Activated CD8-positive, alpha-beta T cell treated with anti-CD3 and anti-CD28 coated beads, Interleukin-2, amount 10 ng/mL, durations not matched to agents 7 days and 5 days (primary cell): ENCODE results near the gene MYH2. TPM values are rescaled to one million over a fixed set of nuclear protein-coding genes. Genes with fewer than 3 reads are reported as not detected.

Experiments used
- ATAC-seq: fragments of 150-1000 bp; cut with Tn5 transposase; one replicate; pipeline ENCODE4 v1.10.0; 2021; ENCODE audit warnings: moderate library complexity
- CTCF ChIA-PET: fragments of 350-600 bp; sonication (Branson Sonifier 250); formaldehyde crosslinking; loops from one replicate; lab custom pipeline; 2021; ENCODE audit warnings: antibody characterized with exemption; lab: Charles Lee
- POLR2A ChIA-PET: fragments of 350-600 bp; sonication (Branson Sonifier 250); formaldehyde crosslinking; loops from one replicate; lab custom pipeline; 2021; ENCODE audit warnings: antibody characterized with exemption; lab: Charles Lee
- DNase-seq: peaks from one replicate; pipeline ENCODE4 v3.0.0-alpha.2; 2020
- H3K27ac Mint-ChIP-seq: one replicate; pipeline ENCODE4 v1.8.0; 2021; ENCODE audit warnings: mild to moderate bottlenecking, mixed read lengths
- H3K27me3 Mint-ChIP-seq: one replicate; pipeline ENCODE4 v1.8.0; 2021; ENCODE audit warnings: low read depth, mixed read lengths
- H3K36me3 Mint-ChIP-seq: one replicate; pipeline ENCODE4 v1.8.0; 2021; ENCODE audit warnings: low read depth, mixed read lengths
- H3K4me1 Mint-ChIP-seq: one replicate; pipeline ENCODE4 v1.8.0; 2021; ENCODE audit warnings: low read depth, mixed read lengths
- H3K4me3 Mint-ChIP-seq: one replicate; pipeline ENCODE4 v1.8.0; 2021; ENCODE audit warnings: mild to moderate bottlenecking, mixed read lengths
- H3K9me3 Mint-ChIP-seq: one replicate; pipeline ENCODE4 v1.8.0; 2022; ENCODE audit warnings: mixed read lengths; ENCODE audit not compliant: insufficient read depth
- total RNA-seq, 2 experiments: library from RNA; stranded (reverse); gene quantifications; one replicate each; pipeline ENCODE4 v1.2.3, GENCODE V29; 2021

The MYH2 gene
- not detected for total RNA-seq

DNA sequence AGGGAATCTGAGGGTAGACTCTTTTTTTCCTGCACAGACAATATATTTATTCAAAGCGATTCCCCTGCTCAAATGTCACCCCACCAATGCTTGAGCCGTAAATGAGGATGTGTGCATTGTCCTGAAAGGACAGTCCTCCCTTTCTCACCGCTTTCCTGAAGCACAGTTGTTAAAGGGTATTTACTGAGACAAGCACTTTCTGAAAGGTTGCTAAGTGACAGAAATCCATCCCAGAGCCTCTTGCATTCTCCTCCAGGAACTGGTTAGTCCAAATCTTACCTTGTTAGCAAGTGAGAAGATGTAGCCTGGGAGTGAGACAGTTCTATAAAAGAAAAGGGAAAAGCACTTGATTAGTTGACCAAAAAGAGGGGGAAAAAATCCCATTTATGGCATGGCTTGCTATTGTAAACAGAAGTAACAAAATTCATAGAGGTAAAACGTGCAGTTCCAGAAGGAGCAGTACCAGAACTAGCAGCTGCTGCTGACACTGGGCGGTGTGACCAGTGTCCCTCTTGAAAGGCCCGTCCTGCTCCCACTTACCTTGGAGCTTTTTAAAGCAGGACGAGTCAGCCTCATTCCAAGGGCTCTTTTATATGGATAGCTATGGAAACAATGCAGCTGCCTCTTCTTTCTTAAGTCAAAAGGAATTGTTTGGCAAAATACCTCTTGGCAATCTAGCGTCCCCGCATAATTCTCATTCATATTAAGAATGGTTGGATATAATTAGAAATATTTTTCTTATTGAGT is at the start of gene MYH2:
MYH2 (minus strand) TSS at position 563 of the 747 bp plus-strand sequence. CDS start 1,738 bp downstream, outside the sequence.
- no peak within 1 kb of the TSS for H3K4me3 Mint-ChIP-seq
- no peak for DNase-seq
- no peak for ATAC-seq
- H3K27ac Mint-ChIP-seq = no peak within 1 kb of the TSS
- H3K4me1 Mint-ChIP-seq = no peaks in the 10 kb centered on the region
- no peaks in the 10 kb centered on the region for H3K36me3 Mint-ChIP-seq
- ChIA-PET POLR2A (no interaction called here), CTCF (no interaction called here)
- H3K9me3 Mint-ChIP-seq = no peaks in the 10 kb centered on the region
- peaks cover 3% of the 10 kb centered on the region for H3K27me3 Mint-ChIP-seq

DNA sequence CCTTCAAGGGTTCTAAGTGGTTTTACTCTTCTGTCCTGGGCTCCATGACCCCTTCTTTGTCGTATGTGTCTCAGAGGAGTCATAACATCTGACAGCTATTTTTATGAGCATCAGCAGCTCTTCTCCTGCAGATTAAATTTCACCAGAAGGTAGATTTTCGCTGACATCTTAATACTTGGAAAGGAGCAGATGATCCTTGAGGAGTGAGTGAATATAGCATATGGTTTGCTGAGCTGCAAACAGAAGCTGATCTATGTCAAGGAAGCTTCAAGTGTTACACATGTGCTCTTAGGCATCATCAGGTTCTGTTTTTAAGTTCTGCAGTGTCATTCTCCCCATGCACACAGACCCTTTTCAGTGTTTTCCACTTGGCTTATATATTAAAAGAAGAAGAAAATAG is 49.2 kb upstream of the MYH2 start:
- no peak overlapping the region for H3K4me3 Mint-ChIP-seq
- POLR2A ChIA-PET = no interaction called here
- H3K27ac Mint-ChIP-seq = no peak overlapping the region
- no peaks in the 10 kb centered on the region for H3K4me1 Mint-ChIP-seq
- H3K9me3 Mint-ChIP-seq = no peaks in the 10 kb centered on the region
- CTCF ChIA-PET = interaction anchor here (1.4 kb wide), 2 partner anchors 16 to 19 kb away, joined by 3 to 7 read pairs; no protein-coding TSS in a partner anchor
- DNase-seq = no peak
- no peak for ATAC-seq
- peaks cover 2% of the 10 kb centered on the region for H3K27me3 Mint-ChIP-seq
- no peaks in the 10 kb centered on the region for H3K36me3 Mint-ChIP-seq

DNA sequence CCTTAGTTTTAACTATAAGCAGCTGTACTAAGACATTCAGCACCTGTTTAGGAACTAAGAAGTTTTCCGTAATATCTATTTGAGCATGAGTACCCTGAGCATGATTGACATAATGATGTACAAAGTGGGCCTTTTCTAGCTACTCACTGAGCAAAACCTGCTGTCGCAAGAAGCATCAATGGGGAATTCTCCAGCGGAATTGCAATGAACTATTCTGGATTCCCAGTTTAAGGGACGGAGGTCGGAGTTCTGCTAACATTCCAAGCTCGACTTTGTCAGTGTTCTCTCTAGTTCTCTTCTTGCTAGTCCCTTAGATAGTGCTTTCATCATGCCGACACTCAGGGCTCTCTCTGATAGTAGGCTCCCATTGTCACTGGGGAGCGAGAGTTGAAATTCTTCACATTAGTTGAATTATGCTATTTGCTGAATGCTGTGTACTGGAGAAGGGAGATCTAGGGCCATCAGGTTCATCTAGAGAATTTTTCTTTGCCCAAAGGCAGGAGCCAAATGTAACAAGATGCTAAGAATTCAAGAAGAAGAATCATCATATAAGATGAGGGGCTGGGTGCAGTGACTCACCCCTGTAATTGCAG is 40.2 kb upstream of the MYH2 start:
- Mint-ChIP-seq H3K36me3 (no peaks in the 10 kb centered on the region), H3K27ac (no peak overlapping the region), H3K27me3 (peaks cover 3% of the 10 kb centered on the region), H3K9me3 (no peaks in the 10 kb centered on the region), H3K4me1 (no peaks in the 10 kb centered on the region), H3K4me3 (no peak overlapping the region)
- no peak for DNase-seq
- ATAC-seq = no peak
- ChIA-PET CTCF (interaction anchor here (1.1 to 1.7 kb wide), 2 partner anchors 26 to 28 kb away, joined by 3 to 5 read pairs; no protein-coding TSS in a partner anchor), POLR2A (no interaction called here)

DNA sequence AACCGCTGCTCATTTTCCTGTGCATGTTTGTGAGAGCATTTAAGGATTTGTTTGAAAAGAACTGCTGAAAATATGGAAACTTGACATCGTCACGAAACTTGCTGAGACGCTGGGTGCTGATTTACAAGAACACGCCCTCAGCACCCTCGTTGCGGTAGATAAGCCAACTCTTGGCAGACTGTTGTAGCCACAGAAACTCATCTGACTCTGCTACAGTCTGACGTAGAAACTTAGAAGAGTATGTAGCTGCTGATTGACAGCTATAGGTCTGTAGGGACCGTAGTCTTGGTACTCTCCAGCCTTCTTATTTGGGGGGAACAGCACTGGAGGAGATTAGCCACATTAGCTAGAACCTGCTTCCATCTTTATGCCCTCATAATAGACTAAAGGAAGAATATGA is 36.1 kb upstream of the MYH2 start:
- CTCF ChIA-PET = interaction anchor here (1.1 to 1.2 kb wide), 2 partner anchors 31 to 61 kb away, joined by 3 read pairs; no protein-coding TSS in a partner anchor
- H3K9me3 Mint-ChIP-seq = no peaks in the 10 kb centered on the region
- H3K27ac Mint-ChIP-seq = no peak overlapping the region
- DNase-seq (no peak), ATAC-seq (no peak)
- no peaks in the 10 kb centered on the region for H3K36me3 Mint-ChIP-seq
- peaks cover 4% of the 10 kb centered on the region for H3K27me3 Mint-ChIP-seq
- H3K4me3 Mint-ChIP-seq = no peak overlapping the region
- no peaks in the 10 kb centered on the region for H3K4me1 Mint-ChIP-seq
- POLR2A ChIA-PET = interaction anchor here (0.5 kb wide), 1 partner anchor 83 kb away, joined by 3 read pairs; no protein-coding TSS in a partner anchor

DNA sequence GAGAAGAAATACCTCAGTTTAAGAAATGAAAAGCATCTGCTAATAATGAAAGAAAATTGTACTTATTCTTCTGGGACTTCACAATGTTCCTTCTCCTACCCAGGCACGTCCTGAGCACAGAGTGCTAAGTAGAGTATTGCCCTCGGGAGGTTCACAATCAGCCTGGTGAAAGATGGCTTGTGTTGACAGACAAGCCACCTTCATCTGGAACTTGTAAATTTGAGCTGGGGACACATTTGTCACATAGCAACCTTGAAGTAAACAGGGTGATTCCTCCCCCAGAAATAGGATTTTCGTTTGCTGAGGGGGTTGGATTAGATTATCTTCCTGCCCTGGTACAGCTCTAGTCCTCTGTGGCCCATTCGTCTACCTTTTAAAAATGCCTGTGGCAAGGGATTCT is 34.4 kb upstream of the MYH2 start:
- Mint-ChIP-seq H3K27me3 (peaks cover 6% of the 10 kb centered on the region), H3K4me3 (no peak overlapping the region), H3K36me3 (no peaks in the 10 kb centered on the region), H3K27ac (no peak overlapping the region), H3K9me3 (no peaks in the 10 kb centered on the region), H3K4me1 (no peaks in the 10 kb centered on the region)
- no peak for ATAC-seq
- no peak for DNase-seq
- ChIA-PET POLR2A (no interaction called here), CTCF (no interaction called here)

DNA sequence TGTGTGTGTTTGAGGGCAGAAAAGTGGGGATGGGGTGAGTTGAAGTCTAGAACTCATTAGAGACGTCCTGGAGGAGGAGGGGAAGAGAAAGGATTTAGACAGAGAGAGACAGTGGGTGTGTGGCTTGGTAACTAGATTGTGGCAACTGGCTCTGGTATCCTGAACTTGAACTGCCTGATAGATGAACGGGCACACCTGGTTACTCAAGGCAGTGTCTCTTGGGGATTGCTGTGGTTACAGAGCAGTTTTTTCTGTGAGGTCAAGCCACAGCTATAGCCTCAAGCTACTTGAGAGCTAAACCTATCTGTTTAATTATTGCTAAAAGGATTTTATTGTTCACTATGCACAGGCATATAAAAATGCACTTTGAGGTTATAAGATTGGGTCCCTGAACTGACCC is 29.8 kb upstream of the MYH2 start:
- Mint-ChIP-seq H3K9me3 (no peaks in the 10 kb centered on the region), H3K4me1 (no peaks in the 10 kb centered on the region), H3K36me3 (no peaks in the 10 kb centered on the region), H3K27ac (no peak overlapping the region), H3K4me3 (no peak overlapping the region), H3K27me3 (peaks cover 7% of the 10 kb centered on the region)
- ATAC-seq (no peak), DNase-seq (no peak)
- POLR2A ChIA-PET = interaction anchor here (0.6 kb wide), 1 partner anchor 1265 kb away, joined by 3 read pairs; no protein-coding TSS in a partner anchor
- CTCF ChIA-PET = interaction anchor here (1.3 kb wide), 1 partner anchor 38 kb away, joined by 4 read pairs; no protein-coding TSS in a partner anchor

DNA sequence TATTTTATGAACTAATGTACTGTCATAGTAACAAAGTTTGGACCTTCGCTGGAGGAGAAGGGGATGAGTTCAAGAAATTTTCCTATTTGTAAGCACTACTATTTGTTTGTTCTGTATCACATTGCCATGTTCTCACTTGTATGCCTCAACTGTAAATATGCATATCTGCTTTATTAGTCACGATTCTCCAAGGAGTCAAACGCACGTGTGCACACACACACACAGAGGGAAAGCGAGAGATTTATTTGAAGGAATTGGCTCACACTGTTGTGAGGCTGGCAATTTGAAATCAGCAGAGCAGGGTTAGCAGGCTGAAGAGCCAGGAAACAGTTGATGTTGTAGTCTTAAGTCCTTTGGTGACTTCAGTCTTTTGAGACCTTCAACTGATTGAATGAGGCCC is 24.9 kb upstream of the MYH2 start:
- H3K4me1 Mint-ChIP-seq = no peaks in the 10 kb centered on the region
- ChIA-PET POLR2A (no interaction called here), CTCF (interaction anchor here (0.8 kb wide), 1 partner anchor 40 kb away, joined by 3 read pairs; no protein-coding TSS in a partner anchor)
- no peak overlapping the region for H3K27ac Mint-ChIP-seq
- H3K27me3 Mint-ChIP-seq = peaks cover 4% of the 10 kb centered on the region
- no peaks in the 10 kb centered on the region for H3K9me3 Mint-ChIP-seq
- DNase-seq = no peak
- ATAC-seq = no peak
- H3K4me3 Mint-ChIP-seq = no peak overlapping the region
- H3K36me3 Mint-ChIP-seq = no peaks in the 10 kb centered on the region

DNA sequence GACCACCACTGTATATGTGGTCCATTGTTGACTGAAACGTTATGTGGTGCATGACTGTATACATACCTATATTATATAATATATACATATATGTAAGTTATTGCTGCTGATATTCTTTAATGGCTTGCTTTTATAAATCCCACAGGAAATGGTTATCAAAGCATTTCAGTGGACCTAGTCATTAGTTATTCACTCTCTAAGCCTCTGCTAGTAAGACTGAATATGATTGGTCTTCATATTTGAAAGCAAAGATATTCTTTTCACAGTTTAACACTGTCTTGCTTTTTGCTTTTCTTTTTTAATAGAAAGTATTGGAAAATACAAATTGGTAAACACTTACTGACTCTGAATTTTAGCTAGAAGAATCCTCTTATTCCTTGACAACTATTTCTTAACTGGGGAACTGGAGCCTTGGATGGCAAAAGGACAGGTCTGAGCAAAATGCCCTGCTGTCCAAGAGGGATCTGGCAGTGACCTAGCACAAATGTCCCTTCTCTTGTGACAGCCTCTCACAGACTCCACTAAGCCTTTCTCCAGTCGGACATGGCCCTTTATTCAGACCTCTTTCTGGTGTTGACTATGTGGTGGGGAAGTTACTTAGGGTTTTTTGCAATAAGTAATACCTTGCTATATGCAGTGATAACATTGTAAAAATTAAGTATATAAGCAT is 14.7 kb upstream of the MYH2 start:
- no peaks in the 10 kb centered on the region for H3K9me3 Mint-ChIP-seq
- peaks cover 6% of the 10 kb centered on the region for H3K27me3 Mint-ChIP-seq
- ATAC-seq = no peak
- POLR2A ChIA-PET = no interaction called here
- no peaks in the 10 kb centered on the region for H3K36me3 Mint-ChIP-seq
- no peak overlapping the region for H3K4me3 Mint-ChIP-seq
- CTCF ChIA-PET = no interaction called here
- H3K4me1 Mint-ChIP-seq = no peaks in the 10 kb centered on the region
- no peak overlapping the region for H3K27ac Mint-ChIP-seq
- no peak for DNase-seq

DNA sequence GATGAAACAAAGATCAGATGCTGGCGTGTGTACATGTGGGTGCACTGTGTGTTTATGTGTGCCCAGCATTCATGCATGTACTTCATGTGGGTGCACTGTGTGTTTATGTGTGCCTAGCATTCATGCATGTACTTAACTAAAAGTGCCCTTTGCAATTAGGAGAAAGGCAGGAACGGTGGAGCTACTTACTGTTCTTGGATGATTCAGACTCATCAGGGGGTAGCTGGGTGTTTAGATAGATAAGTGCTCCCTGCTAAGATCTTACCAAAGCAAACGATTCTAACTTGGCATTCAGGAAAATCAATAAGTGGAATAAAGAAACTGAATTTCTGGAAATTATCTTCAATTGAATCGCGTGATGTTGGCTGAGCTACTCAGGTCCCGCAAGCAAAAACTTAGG is 8.6 kb upstream of the MYH2 start:
- no peaks in the 10 kb centered on the region for H3K27me3 Mint-ChIP-seq
- ATAC-seq (no peak), DNase-seq (no peak)
- ChIA-PET POLR2A (no interaction called here), CTCF (no interaction called here)
- no peak overlapping the region for H3K4me3 Mint-ChIP-seq
- no peaks in the 10 kb centered on the region for H3K4me1 Mint-ChIP-seq
- H3K9me3 Mint-ChIP-seq = no peaks in the 10 kb centered on the region
- no peak overlapping the region for H3K27ac Mint-ChIP-seq
- H3K36me3 Mint-ChIP-seq = no peaks in the 10 kb centered on the region

DNA sequence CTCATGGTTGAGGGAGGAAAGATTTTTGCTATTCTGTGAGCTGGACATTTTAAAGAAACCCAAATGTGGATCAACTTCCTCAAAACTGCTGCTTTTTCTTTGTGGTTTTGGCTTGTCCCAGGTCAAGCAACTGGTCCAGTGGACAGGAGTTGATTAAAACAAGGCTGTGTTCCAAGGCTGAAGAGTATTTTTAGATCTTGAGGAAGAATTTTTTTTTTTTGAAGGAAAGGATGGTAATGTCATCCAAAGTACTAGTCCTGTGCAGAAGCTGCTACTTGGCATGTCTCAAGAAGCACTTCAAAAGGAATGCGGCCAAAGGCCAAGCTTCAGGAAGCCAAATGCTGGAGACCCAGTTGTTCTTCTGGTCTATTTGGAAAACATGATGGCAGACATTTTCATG is 8.0 kb upstream of the MYH2 start:
- DNase-seq = no peak
- H3K27ac Mint-ChIP-seq = no peak overlapping the region
- no peak for ATAC-seq
- ChIA-PET CTCF (no interaction called here), POLR2A (no interaction called here)
- no peaks in the 10 kb centered on the region for H3K36me3 Mint-ChIP-seq
- H3K27me3 Mint-ChIP-seq = no peaks in the 10 kb centered on the region
- H3K4me3 Mint-ChIP-seq = no peak overlapping the region
- no peaks in the 10 kb centered on the region for H3K9me3 Mint-ChIP-seq
- H3K4me1 Mint-ChIP-seq = no peaks in the 10 kb centered on the region

DNA sequence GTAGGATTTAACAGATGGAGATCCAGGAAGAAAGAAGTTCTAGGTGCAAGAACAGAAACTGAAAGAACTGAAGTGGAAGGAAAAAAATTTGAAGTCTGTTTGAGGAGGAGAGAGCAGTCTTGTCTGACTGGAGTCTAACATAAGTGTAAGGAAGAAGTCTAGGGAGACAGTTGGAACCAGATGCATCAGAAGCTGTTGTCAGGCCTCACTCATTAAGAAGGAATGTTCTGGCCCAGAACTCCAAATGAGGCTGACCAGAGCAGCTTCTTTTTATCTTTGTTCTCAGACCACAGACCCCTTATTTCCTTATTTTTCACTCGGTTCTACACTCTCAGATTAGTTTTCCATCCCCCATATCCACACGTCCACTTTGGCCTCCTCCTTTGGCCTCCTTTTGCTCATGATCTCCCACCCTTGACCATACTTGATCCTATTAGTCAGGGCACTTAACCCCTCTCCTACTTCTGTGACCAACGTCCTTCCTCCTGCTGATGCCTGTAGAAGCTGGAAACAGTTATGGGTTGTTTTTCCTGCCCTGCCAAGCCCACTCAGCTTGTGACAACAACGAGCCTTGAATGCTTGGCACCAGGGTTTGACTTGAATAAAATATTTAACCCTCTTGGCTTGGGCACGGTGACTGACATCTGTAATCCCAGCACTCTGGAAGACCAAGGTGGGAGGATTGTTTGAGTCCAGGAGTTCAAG is 7.0 kb upstream of the MYH2 start:
- ChIA-PET POLR2A (no interaction called here), CTCF (no interaction called here)
- H3K4me3 Mint-ChIP-seq = no peak overlapping the region
- H3K27me3 Mint-ChIP-seq = no peaks in the 10 kb centered on the region
- H3K9me3 Mint-ChIP-seq = no peaks in the 10 kb centered on the region
- no peaks in the 10 kb centered on the region for H3K36me3 Mint-ChIP-seq
- no peak for DNase-seq
- H3K4me1 Mint-ChIP-seq = no peaks in the 10 kb centered on the region
- no peak for ATAC-seq
- H3K27ac Mint-ChIP-seq = no peak overlapping the region
